Glomerular visceral epithelial cell (primary cell): Measurements from ENCODE around the gene DSTN.

ENCODE experiments used
- DNase-seq: peaks from one replicate; pipeline ENCODE4 v3.0.0-alpha.2; 2016; ENCODE audit errors: extremely low spot score

The DSTN gene

DNA sequence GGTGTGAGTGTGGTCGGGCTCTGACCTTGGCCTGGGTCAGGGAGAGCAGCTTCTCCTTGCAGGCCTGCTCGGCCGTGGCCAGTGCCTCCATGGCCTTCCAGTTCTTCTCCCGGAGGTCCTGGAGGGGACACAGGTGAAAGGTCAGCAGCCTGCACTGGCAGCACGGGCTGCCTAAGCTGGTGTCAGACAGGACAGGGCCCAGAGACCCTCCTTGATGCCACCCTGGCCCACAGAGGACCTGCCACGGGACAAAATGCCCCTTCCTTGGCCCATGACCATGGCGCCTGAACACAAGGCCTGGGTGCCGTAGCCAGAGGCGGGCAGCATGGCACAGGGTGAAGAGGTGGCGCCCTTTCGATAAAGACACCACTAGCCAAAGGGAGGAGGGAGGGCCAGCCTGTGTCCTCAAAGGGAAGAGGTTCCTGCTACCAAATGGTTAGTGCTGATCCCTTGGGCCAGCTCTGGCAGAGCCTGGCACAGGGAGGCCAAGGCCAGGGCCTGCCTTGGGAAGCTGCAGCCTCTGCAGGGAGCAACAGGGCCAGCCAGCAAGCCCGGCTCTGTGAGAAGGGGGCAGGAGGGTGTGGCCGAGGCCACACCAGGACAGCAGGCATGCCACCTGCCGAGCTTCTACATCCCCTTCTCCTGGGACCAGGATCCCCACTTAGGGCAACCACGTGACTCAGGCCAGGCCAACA, 54.8 kb downstream of the DSTN start:
- no peak for DNase-seq

DNA sequence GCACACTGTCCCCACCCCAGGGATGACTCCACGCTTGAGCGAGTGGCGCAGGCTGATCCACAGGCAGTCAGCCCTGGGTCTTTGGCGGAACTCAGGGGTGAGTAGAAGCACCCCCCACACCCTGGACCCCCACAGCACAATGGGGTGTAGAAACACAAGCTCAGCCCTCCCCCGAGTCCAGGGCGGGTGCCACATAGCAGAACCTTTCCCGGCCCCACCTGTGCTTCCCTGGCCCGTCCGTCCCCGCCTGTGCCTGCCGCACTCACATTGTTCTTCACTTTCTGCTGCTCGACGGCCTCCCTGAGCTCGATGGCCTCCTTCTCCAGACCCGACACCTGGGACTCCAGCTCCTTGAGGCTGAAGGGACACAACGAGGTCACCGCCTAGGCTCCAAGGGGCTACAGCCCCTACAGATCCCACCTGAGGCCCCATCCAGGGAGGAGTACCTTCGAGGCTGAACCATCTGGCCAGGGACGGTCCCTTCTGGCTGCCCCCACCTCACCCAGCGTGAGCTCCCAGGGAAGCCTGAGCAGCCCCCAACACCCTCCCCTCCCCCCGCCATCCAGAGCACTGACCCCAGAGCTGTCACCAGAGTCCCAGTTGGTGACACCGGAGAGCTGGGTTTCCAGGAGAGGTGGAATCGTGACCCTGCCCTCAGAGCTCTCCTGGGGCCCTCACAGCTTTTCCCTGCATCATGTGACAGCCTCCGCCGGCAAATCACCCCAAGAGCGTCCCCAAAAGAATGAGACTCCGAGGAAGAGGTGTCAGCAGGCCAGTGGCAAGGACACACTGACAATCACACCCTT, 55.6 kb downstream of the DSTN start:
- DNase-seq, result no peak

DNA sequence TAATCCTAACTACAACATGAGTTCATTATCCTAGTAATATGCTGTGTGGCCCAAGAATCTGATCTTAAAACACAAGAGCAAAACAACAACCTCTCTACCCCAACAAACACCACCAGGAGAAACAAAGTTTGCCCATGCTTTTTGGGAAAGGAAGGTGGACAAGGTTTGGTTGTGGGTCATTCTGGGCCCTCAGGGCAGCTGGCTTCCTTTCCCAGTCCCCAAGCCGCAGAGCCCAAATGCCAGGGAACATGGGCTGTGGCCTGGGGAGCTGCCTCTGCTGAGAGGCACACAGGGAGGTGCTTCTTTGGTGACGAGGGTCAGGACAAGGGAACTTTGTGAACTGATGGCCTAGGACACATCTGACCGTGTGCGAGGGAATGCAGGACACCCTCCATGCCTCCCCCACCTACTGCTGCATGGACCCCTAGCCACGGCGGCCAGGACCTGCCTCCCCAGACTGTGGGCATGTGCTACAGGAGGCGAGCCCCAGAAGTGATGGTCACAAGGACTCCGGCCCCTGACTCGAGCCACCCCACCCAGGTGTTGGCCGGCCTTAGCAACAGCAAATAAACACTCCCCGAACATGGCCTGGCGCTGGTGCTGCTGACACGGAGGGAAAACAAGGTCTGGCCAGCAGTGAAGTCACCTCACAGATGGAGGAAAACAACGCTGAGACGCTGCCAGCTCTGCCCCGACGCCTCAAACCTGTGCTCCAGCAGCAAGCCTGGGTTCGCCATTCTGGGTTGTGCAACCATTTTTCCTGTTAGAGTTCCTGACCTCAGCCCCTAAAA, 56.5 kb downstream of the DSTN start:
- no peak for DNase-seq

DNA sequence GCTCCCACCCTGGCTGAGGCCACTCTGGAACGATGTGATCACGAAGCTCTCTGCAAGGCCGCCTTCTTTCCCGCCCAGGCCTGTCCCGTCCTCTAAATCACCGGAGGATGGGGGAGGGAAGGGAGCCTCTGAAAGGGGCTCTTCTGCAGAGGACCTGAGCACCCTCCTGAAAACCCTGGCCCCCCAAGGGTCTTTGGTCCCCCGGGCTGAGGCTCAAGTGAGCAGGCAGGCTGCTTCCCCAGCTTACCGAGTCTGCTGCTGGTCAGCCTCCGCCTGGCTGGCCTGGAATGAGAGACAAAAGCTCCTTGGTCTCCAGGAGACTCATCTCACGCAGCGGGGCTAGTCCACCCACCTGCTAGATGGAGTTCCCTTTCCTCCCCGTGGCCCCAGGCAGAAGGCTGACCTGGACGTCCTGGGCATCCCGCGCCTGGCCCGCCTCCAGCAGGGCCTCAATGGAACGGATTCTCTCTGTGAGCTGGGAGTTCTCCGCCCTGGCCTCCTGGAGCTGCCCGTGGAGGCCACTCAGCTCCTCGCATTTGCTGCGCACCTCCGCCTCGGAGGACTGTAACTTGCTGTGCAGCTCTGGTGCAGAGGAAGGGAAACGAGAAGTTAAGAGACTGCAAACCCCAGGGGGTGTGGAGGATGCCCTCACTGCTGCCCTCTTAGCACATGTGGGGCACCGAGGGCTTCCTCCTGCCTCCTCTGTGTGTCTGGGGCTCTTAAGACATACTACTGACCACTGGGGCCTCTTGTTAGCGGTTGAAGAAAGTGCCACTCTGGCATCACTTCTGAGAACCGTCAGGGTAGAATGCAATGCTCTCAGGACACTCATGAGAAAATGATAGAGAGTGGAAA, 57.5 kb downstream of the DSTN start:
- no peak for DNase-seq

DNA sequence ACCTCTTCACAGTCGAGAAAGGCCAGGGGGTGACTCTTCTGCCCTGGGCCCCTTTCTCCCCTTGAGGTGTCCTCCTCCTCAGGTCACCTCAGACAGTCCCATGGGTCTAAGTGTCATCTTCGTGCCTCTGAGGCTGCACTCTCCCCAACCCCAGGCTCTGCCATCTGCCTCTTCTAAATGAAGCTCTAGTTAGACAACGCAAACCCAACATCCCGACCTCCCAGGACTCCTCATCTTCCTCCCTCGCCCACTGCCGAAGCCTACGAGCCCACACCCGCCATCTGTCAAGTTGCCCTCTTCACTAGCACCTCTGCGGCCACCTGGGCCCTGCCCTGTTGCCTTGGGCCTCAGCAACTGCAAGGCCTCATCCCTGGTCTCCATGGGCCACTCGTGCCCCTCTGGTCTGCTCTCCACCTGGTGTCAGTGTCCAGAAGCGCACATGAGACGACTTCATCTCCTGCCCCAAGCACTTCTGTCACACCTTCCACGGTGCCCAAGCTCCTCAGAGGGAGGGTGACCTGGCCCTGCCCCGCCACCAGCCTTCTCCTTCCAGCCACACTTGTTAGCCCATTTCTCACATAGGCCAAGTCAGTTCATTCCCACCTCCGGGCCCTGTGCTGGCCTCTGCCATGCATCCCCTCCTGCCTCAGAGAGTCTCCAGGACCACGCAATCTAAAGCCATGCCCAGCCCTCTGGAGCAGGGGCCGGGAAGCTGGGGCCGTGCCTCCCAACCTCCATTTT, 58.4 kb downstream of the DSTN start:
- no peak for DNase-seq

DNA sequence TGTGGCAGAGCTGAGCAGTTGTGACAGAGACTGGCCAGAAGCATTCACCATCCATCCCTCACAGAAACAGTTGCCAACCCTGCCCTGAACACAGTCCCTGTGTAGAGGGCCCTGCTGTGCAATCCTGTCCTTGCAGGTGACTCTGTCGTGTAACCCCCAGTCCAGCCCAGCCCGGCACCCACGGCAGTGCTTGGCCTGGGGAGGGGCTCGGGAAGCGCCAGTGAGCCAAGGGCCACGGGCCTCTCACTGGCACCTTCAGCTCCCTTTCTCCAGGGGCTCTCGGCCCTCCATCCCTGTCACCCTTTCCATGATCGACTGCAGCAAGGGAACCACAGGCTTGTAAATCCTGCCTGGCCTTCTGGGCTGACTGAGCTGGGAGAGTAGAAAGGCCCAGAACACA, 59.1 kb downstream of the DSTN start:
- no peak for DNase-seq

- no peak for DNase-seq
Observed at GRCh38 chr20:17629678-17630089, 59.8 kb downstream of the DSTN start.

DNA sequence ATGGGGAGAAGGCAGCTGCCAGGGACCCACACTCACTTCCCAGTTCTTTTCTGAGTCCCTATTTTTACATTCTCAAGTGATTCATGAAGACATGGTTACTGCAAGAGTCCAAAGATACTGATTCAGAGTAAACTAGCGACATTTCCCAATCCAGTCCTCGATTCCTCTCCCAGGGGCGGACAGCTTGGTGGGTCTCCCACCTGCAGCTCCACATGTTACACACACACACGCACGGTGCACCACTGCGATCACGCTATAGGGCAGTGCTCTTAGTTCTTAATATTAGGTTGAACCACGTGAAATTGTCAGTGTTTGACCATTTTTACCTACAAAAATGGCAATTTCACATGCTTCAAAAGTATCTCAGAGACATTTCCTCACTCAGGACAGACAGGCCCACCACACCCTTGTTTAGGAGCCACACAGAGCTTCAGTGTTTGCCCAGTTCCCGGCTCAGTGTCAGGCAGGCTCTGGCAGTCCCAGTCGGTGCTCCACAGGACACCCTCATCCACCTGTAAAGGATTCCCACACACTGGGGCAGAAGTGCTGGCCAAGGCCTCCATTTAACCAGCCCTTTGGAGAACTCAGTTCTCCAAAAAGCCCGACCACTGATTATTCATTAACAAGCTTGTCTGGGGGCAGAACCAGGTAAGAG, 60.4 kb downstream of the DSTN start:
- no peak for DNase-seq

- no peak for DNase-seq
Observed at GRCh38 chr20:17630806-17631195, 60.9 kb downstream of the DSTN start.

DNA sequence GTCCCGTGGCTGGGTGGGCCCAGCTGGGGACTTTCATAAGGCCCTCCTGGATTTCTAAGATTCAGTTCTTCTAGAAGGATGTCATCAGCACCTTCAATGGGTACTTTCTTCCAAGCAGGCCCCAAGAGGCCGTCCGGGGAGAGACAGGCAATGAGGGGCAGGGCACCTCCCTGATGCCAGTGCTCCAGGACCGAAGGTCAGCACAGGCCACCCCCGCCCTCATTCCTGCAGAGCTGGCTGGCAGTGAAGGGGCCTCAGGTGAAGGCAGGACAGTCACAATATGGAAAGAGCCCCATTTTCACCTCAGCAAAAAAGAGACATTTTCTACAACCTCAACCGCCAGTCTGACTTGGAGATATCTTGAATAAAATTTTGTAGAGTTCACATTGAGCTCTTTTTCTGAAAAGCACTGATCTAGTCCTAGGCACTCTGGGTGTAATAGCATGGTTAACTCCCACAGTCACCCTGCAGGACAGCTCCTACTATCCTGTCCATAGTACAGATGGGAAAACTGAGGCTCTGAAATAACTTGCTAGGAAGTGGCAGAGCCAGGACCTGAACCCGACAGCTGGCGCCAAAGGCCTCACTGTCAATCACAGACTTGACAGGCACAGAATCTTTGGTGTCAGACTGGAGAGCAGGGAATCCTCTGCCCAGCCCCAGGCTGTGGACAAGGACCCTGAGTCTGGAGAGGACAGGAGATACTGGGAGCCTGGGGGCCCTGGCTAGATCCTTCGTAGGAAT, 61.9 kb downstream of the DSTN start:
- no peak for DNase-seq

DNA sequence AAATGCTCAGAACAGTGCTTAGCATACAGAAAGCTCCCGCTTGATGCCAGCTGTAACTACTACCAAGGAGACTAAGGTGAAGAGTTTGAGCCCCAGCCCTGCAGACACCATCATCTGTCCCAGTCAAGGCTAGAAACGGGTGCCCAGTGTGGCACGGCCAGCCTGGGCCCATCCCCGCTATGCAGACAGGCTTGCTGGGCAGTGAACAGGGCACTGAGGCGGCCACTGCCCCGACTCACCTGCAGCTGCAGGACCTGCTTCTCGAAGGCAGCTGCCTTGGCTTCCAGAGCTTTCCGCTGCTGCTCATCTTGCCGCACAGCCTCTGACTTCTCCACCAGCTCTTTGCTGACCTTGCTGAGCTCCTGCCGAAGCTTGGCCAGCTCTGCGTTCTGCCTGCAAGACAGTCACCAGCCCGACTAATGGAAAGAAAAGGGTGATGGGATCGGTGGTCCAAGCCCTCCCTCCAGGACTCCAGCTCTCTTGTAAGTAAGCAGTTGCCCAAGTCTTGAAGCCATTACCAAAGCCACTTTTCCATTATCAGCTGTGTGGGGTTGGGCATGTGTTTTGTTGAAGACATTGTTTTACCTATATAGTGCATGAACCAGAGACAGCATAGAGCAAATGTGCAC, 63.5 kb downstream of the DSTN start:
- DNase-seq, result no peak

GRCh38 chr20:17633850-17634500, 64.1 kb downstream of the DSTN start:
- no peak for DNase-seq

GRCh38 chr20:17634661-17635331, 64.9 kb downstream of the DSTN start:
- no peak for DNase-seq

DNA sequence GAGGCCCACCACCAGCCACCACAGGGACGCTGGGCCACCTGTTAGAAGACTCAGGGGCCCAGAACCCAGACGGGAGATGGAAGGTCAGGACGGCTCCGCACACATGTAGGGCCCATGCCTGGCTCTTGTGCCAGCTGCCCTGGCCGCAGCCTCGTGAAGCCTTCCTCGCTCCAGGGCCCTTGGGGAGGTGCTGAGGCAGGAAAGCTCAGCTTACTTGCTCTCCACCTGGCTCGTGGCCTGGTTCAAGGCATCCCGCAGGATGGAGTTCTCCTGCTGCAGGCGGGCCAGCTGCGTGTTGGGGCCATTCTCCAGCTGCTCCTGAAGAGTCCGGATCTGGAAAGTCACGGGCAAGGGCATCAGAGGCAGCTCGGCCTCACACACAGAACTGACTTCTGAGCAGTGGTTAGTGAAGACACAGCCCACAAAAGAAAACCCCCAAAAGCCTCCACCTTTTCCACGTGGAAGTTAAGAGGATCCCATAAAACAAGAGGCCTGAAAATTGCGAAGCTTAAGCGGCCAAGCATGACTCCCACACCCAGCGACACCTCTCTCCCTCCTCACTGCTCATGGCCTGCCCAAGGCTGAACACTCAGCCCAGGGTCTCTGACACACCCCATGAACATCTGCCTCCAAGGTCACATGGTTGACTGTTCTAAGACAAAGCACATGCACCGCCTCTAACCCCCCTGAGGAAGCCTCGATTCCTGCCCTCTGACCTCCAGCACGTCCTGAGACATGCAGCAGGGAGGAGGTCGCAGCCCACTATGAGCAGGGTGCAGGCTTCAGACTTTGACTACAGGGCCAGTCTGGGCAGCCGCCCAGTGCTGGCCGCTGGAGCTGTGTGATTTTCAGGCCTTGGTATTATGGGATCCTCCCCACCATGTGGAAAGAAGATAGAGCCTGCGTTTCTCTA, 65.7 kb downstream of the DSTN start:
- no peak for DNase-seq

- DNase-seq, result no peak
Observed at GRCh38 chr20:17636523-17637412, 66.9 kb downstream of the DSTN start.

GRCh38 chr20:17637413-17637780, 67.5 kb downstream of the DSTN start:
- DNase-seq, result no peak
